Breast epithelium (tissue), 4 donors: Measurements from ENCODE around the gene HIP1. TPM values are rescaled to one million over a fixed set of nuclear protein-coding genes. Genes with fewer than 3 reads are reported as not detected.
"Not testable (repeated sequence)": the region's sequence is repeated elsewhere in the genome, so short reads cannot be mapped to it uniquely, and the experiment has no call there.

Experiments
- DNase-seq, 2 donors: peaks; one replicate each; pipeline ENCODE4 v3.0.0-alpha.2; 2019; ENCODE audit warnings: low spot score in 2 of 2
- H3K27ac ChIP-seq, 2 donors: fragments of 200-600 bp; sonication (generic) in 1 of 2; one replicate each; pipeline ENCODE4 v1.5.1; 2016 to 2019; ENCODE audit warnings: mild to moderate bottlenecking in 1 of 2
- H3K27me3 ChIP-seq, 2 donors: fragments of 200-600 bp; sonication (generic) in 1 of 2; one replicate each; pipeline versions ENCODE4 v1.5.1 to v1.6.0; 2017 to 2019; ENCODE audit warnings: control low read depth in 1 of 2, mild to moderate bottlenecking in 1 of 2
- H3K36me3 ChIP-seq: fragments of 200-600 bp; one replicate; pipeline ENCODE4 v1.5.1; 2019
- H3K4me1 ChIP-seq, 2 donors: fragments of 200-600 bp; sonication (generic); one replicate each; pipeline ENCODE4 v1.5.1; 2016 to 2019; ENCODE audit warnings: control low read depth in 1 of 2
- H3K4me3 ChIP-seq, 3 donors: fragments of 200-600 bp; sonication (generic); 1 replicate in 2 of 3; 2 replicates in 1 of 3; pipeline ENCODE4 v1.5.1; 2016 to 2019; ENCODE audit warnings: mild to moderate bottlenecking in 3 of 3, moderate library complexity in 2 of 3
- H3K9me3 ChIP-seq, 2 donors: fragments of 200-600 bp; sonication (generic) in 1 of 2; one replicate each; pipeline ENCODE4 v1.5.1; 2016 to 2019; ENCODE audit warnings: control low read depth in 1 of 2
- CTCF ChIP-seq, 3 donors: fragments of 450-650 bp; IDR thresholded peaks; one replicate each; pipeline ENCODE4 v1.5.1; 2016 to 2017; ENCODE audit warnings: antibody characterized with exemption in 3 of 3, mild to moderate bottlenecking in 3 of 3, moderate library complexity in 3 of 3
- POLR2A ChIP-seq: fragments of 450-650 bp; IDR thresholded peaks from one replicate; pipeline ENCODE4 v1.6.1; 2016; ENCODE audit warnings: antibody characterized with exemption, mild to moderate bottlenecking, moderate library complexity
- POLR2AphosphoS5 ChIP-seq, 3 donors: sonication (generic); formaldehyde crosslinking; IDR thresholded peaks; one replicate each; pipeline ENCODE4 v1.6.1; 2017; ENCODE audit warnings: antibody characterized with exemption in 3 of 3
- intact Hi-C: fragments of 100-400 bp; cut with DNase I; formaldehyde crosslinking; loops from one replicate; pipeline ENCODE4 v1.15.1; 2023; ENCODE audit warnings: low total_unique reads
- total RNA-seq, 3 donors: library from RNA; depleted of rRNA; stranded (reverse); fragments of >200 nt; gene quantifications; one replicate each; pipeline ENCODE4 v1.1.0, GENCODE V29; 2016

The HIP1 gene
- total RNA-seq, 3 donors from 2014 or later, result 20.6 to 24.6 (median 23.8) TPM

GRCh38 chr7:75772081-75773077, 33.6 kb upstream of the HIP1 start, which contains the start of gene CCL26:
CCL26 (minus strand) TSS chr7:75772211; CDS start chr7:75772176, 35 bp downstream.
- DNase-seq, result peak in 1 of 2 donors; percentile 52
- Histone ChIP-seq H3K27me3 (no peaks in the 10 kb centered on the region), H3K36me3 (no peaks in the 10 kb centered on the region), H3K4me3 (no peak within 1 kb of the TSS), H3K4me1 (no peaks in the 10 kb centered on the region), H3K27ac (peak within 1 kb of the TSS in 1 of 2 donors; percentile 48), H3K9me3 (no peaks in the 10 kb centered on the region)
- TF ChIP-seq POLR2AphosphoS5 (IDR thresholded peaks at IDR 0.05) (peak in 1 of 3 donors; percentile 32), POLR2A (no peak)
- intact Hi-C loops, result no loop called here

GRCh38 chr7:75771224-75771623, 32.5 kb upstream of the HIP1 start:
- H3K36me3 ChIP-seq, result no peaks in the 10 kb centered on the region
- H3K27me3 ChIP-seq, result no peaks in the 10 kb centered on the region
- no peak for DNase-seq
- H3K9me3 ChIP-seq, result no peaks in the 10 kb centered on the region
- no peaks in the 10 kb centered on the region for H3K4me1 ChIP-seq
- no peak for TF ChIP-seq POLR2AphosphoS5 (IDR thresholded peaks at IDR 0.05)
- TF ChIP-seq CTCF (IDR thresholded peaks at IDR 0.05), result no peak
- no peak for TF ChIP-seq POLR2A
- no peak overlapping the region for H3K4me3 ChIP-seq
- intact Hi-C loops, result no loop called here
- no peak overlapping the region for H3K27ac ChIP-seq

GRCh38 chr7:75762350-75762917, 23.7 kb upstream of the HIP1 start:
- no peak for DNase-seq
- no peaks in the 10 kb centered on the region for H3K9me3 ChIP-seq

GRCh38 chr7:75761801-75762200, 23.1 kb upstream of the HIP1 start:
- H3K4me3 ChIP-seq, H3K9me3 ChIP-seq, H3K36me3 ChIP-seq, H3K27ac ChIP-seq, H3K27me3 ChIP-seq, H3K4me1 ChIP-seq, DNase-seq: not testable (repeated sequence)
- intact Hi-C loops, result loop anchor here (5.0 kb wide), 1 partner anchor 240 kb away; no protein-coding TSS in a partner anchor

More at GRCh38 chr7:75762350-75762917, 23.7 kb upstream of the HIP1 start:
- no peaks in the 10 kb centered on the region for H3K27me3 ChIP-seq
- TF ChIP-seq CTCF (IDR thresholded peaks at IDR 0.05) (peak; percentile 59 to 78 (median 75)), POLR2AphosphoS5 (IDR thresholded peaks at IDR 0.05) (no peak), POLR2A (no peak)
- intact Hi-C loops, result loop anchor here (5.0 kb wide), 1 partner anchor 240 kb away; no protein-coding TSS in a partner anchor
- H3K4me1 ChIP-seq, result no peaks in the 10 kb centered on the region
- no peak overlapping the region for H3K4me3 ChIP-seq
- no peak overlapping the region for H3K27ac ChIP-seq
- no peaks in the 10 kb centered on the region for H3K36me3 ChIP-seq

GRCh38 chr7:75758491-75758890, 19.8 kb upstream of the HIP1 start:
- DNase-seq, result no peak
- H3K27ac ChIP-seq, result no peak overlapping the region
- H3K9me3 ChIP-seq, result no peaks in the 10 kb centered on the region
- H3K36me3 ChIP-seq, result no peaks in the 10 kb centered on the region
- intact Hi-C loops, result no loop called here
- H3K27me3 ChIP-seq, result no peaks in the 10 kb centered on the region
- H3K4me1 ChIP-seq, result no peaks in the 10 kb centered on the region
- H3K4me3 ChIP-seq, result no peak overlapping the region
- no peak for TF ChIP-seq POLR2A
- no peak for TF ChIP-seq POLR2AphosphoS5 (IDR thresholded peaks at IDR 0.05)

GRCh38 chr7:75757860-75758259, 19.1 kb upstream of the HIP1 start:
- no peak for TF ChIP-seq POLR2AphosphoS5 (IDR thresholded peaks at IDR 0.05)
- TF ChIP-seq POLR2A, result no peak
- TF ChIP-seq CTCF (IDR thresholded peaks at IDR 0.05), result no peak
- intact Hi-C loops, result no loop called here

More at GRCh38 chr7:75757860-75758259, 19.1 kb upstream of the HIP1 start:
- H3K36me3 ChIP-seq, result no peaks in the 10 kb centered on the region
- H3K9me3 ChIP-seq, result no peaks in the 10 kb centered on the region
- no peak overlapping the region for H3K27ac ChIP-seq
- no peaks in the 10 kb centered on the region for H3K4me1 ChIP-seq
- no peak overlapping the region for H3K4me3 ChIP-seq
- H3K27me3 ChIP-seq, result no peaks in the 10 kb centered on the region
- no peak for DNase-seq
